ENCODE measurements around the gene RYR2.

RYR2 gene

DNA sequence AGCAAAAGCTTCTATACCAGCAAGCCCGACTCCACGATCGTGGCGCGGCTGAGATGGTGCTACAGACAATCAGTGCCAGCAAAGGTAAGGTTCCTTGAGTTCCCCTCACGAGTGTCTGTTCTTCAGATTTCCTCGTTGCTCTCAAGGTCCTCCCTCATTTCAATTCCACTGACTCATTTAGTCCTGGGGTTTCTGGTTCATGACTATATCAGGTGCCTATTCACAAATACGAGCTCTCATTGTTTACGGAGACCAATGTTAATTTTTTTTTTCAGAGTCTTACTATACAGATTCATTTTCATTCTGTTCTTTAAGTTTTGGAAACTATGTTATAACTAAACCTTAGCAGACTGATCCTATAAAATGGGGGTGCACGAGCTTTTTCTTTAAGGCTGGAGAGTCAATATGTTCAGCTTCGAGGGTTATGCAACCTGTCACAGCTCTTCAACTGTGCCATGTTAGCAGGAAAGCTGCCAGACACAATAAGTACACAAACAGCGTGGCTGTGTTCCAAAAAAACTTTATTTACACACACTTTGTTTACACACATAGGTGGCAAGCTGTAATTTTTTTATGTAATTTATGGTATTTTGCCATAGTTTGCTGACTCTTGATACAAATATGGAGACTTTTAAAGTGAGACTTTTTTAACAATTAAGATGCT lies 714.5 kb downstream of the RYR2 start:
- DNase-seq = no peak

DNA sequence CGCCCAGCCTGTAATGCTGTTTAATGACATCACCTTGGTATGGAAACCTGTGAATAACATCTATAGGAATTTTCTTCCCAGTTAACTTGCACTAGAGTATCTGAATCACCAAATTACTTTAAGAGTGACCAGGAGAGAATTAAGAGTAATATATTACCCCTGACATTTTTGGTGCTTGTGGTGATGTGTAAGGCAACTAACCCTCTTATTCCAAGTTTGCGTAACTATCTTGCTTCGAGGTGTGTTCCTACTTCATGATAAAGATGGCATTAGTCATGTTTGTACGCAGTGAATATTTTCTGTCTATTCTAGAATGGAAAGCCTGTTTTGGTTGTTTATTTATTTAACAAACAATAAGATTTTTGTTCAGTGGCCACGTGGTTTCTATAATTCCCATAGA lies 717.4 kb downstream of the RYR2 start:
- no peak for DNase-seq

DNA sequence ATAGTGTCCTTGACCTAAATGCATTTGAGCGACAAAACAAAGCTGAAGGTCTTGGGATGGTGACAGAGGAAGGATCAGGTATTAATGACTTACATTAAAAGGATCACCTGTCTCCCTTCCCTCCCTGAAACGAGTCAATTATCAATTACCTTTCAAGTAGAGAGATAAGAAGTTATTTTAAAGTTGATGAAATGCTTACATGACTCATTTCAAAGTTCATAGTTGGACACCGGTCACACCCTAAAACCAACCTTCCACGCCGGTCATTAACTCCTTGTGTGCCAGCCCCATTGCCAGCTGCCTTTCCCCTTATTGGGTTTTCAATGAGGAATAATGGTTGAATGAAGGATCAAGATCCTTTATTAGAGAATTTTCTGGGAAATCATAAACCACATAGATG lies 719.0 kb downstream of the RYR2 start:
- DNase-seq = no peak

DNA sequence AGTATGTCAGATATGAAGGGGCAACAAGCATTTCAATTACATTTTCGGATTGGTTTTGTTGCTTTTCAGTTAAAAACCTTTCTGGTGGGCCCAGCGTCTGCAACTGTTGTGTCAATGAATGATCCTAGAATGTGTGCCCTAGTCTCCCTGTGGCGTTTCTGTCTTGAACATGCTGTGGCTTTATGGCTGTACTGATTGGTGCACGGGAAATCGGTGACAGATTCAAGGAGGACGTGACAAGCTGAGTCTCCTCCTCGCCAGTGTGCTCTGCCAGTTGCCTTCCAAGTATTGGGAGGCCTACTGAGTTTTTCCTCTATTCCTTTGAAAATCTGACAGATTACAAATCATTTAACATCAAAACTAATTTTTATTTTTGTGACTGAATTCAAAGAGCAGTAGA lies 721.2 kb downstream of the RYR2 start:
- DNase-seq = no peak

DNA sequence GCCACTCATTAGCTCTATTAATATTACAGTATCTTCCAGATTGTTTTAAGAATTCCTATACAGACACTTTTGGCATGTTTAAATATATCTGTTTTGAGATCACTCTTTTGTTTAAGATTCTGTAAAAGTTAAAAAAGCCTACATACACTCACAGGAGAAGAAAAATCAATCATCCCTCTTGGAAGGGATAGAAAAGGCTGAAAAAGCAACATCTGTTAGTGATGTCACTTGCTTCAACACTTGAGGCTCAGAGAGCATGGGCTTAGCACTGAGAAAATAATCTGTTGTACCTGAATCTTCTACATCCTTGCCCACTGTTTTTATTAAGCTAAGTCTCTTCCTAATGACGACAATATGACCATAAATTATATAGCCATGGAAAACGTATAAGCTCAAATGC lies 721.8 kb downstream of the RYR2 start:
- DNase-seq = no peak

DNA sequence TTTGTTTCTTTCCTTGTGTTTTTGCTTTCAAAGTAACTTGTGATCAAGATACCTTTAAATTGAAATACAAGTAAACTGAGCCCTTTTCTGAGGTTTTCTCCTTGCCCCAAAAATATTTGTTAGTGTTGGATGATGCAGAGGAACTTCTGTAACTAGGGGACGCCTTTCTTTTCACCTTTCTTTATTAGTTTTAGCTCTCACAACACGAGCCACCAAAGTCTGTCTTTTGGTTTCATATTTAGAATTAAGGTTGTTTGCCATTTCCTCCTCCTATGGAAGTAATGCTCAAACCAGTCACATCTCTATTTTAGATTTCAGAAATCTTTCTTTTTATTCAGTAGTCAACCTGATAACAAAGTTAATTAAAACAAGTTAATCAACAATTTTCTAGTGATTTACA lies 727.9 kb downstream of the RYR2 start:
- no peak for DNase-seq

DNA sequence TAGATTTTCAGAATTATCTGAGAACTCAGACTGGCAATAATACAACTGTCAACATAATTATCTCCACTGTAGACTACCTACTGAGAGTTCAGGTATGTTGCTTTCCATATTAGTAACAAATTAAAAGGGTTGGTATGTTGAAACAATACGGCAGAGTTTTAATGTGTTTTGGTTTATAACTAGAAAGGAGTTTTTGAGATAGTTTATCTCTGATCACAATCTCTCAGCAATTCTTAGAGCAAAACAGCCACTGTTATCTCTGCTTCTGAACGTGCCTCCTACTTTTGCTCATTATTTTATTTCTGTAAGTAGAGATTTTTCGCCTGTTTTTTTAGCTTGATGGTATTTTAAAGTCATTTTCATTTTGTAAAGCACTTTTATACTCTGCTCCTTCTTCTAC lies 730.0 kb downstream of the RYR2 start:
- no peak for DNase-seq

DNA sequence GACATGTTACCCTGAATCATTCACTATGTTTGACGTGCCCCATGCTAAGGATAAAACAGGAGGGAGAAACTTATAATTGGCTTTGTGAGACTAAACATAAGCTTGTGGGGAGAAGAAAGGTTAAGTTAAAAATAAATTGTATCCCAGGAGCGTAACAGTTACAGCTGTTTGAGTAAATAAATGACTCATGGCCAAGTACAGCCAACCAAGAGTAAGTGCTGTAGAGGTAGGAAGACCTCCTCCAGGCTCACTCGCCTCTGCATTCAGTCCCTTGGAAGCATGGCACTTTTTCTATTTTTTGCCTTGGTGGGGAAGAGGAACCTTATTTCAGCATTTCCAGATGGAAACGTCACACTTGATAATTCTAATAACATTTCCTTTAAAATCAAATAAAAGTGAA lies 732.3 kb downstream of the RYR2 start:
- no peak for DNase-seq

DNA sequence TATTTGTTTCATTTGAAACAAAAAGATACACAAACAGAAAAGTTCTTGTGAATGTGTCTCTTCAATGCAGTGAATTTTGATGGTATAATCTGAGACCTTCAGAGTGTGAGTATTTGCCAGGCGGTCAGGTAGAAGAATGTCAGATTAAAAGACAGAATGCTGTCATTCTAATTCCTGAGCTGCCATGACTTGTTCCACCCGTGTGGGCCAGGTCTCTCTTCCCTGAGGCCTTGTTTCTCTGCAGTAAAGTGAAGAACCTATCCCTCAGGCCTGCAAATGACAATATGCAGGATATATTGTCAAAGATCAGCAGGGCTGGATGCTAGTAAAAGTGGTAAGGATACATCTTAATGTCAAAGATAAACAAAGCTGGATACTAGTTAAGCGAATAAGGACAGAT lies 737.4 kb downstream of the RYR2 start:
- no peak for DNase-seq

DNA sequence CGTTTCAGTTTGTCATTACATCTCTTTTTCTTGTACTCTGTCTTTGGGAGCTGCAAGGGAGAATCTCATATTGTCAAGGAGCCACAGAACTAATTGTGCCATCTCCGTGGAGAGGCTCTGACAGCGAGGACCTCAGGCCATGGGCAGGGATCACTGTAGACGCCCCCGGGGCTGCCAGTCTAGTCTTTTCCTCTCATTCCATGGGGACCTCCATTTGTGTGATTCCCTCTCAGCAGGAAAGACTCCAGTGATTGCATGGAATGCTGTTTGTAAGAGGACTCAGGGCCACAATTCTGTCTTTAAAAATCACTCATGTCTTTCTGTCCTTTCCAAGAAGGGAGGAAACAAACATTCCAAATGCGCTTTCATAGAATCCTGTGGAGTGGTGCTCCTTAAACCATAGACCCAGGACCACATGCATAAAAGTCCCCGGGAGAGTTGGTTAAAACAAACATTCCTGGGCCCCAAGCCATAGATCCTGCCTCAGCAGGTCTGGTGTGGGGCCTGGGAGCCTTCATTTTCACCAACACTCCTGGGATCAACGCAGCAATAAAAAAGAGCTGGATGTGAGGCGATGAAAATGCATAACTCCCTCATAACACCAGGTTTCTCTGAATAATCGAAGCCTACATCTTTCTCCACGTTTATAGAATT lies 744.2 kb downstream of the RYR2 start:
- DNase-seq = no peak

DNA sequence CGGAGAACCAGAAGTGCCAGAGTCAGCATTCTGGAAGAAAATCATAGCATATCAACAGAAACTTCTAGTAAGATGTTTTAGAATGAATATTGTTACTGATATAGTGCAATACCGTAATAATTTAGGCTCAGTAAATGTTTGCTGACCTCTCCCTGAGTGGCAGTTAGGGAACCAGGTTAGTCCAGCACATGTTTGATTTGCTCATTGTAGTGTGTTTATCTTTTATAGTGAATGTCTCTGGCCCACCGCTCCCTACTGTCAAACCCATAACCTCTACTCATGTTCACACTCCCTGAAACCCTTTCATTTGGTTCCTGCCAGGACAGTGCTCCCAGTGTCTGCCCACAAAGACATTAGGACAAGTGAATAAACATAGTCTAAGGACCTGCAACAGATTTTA lies 746.1 kb downstream of the RYR2 start:
- DNase-seq = no peak

DNA sequence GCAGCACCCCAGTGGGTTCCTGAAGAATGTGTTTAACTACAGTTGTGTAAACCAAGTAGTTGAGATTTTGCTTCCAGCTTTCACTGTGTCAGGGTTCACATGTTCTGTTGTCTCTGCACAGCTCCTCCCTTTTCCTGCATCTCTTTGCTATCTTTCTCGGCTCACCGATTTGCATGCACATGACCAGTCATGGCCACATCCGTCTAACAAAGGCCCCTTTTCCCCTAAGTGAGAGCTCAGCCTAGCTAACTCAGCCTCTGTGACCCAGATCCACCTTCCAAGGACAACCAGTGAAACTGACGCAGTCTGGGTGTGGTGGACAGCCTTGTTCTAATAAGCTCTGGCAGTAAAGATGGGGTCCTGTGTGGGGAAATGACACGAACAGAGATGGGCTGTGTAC lies 747.6 kb downstream of the RYR2 start:
- DNase-seq = no peak

DNA sequence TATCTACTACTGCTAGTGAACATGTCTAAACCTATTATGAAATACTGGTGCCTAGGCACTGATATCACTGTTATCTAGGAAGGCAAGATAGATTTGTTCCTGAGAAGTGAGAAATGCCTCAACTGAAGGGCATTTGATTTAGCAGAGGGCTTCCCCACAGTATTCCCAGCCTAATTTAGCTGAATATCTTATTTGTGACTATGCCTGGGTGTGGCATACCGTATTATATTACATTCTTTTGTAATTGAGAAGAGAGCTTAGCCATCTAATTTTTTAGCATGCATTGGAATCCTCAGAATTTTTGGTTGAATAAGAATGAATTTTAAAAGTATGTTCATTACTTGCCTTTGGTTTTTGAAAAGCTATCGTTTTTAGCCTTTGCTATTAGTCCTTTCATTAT lies 749.6 kb downstream of the RYR2 start:
- no peak for DNase-seq

DNA sequence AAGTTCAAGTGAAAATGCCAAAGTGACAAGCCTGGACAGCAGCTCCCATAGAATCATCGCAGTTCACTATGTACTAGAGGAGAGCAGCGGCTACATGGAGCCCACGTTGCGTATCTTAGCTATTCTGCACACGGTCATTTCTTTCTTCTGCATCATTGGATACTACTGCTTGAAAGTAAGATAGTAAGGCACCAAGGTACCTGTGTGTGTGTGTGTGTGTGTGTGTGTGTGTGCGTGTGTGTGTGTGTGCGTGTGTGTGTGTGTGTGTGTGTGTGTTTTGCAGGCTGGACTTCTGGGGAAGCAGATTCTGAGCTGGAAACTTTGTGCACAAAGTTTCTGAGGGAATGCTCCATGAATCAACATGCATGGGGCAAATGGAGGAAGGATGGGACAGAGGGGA lies 750.2 kb downstream of the RYR2 start:
- no peak for DNase-seq

DNA sequence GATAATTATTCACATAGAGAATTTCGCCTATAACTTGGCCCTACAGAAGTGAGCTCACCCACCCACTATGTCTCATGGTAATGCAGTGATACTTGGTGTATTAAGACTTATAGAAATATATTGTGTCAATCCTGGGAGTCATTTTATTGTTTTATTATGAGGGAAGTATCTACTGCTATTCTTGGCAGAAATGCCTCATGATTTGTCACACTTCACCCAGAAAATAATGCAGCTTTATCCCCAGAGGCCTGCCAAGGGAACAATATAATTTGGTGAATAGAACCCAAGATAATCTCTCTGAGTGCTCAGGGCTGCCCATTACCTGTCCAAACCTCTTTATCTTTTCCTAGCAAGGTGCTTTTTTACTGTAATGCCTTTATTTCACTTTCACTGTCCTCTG lies 750.7 kb downstream of the RYR2 start:
- no peak for DNase-seq

DNA sequence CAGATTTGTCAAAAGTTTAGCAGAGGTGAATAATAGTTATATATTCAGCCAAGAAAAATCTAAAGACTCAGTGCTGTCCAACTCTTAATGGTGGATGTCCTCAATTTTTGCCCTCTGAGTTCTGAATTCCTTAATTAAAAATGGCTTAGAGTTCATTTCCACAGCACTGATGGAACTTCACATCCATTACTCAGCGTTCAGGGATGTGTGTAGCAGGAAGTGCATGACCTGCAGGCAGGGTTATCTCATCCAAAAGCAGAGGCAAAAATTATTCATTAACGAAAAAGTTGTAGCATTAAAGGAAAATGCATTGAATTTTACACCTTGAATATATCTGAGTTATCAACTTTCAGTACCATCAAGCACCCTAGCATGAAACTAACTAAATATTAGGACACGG lies 752.1 kb downstream of the RYR2 start:
- DNase-seq = no peak

DNA sequence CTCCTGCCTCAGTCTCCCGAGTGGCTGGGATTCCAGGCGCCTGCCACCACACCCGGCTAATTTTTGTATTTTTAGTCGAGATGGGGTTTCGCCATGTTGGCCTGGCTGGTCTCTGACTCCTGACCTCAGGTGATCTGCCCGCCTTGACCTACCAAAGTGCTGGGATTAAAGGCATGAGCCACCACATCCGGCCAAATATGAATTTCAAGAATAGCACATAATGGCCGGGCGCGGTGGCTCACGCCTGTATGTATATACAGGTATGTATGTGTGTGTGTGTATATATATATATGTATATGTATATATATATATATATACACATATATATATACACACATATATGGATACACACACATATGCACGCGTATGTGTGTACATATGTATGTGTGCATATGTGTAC lies 753.6 kb downstream of the RYR2 start:
- DNase-seq = no peak

DNA sequence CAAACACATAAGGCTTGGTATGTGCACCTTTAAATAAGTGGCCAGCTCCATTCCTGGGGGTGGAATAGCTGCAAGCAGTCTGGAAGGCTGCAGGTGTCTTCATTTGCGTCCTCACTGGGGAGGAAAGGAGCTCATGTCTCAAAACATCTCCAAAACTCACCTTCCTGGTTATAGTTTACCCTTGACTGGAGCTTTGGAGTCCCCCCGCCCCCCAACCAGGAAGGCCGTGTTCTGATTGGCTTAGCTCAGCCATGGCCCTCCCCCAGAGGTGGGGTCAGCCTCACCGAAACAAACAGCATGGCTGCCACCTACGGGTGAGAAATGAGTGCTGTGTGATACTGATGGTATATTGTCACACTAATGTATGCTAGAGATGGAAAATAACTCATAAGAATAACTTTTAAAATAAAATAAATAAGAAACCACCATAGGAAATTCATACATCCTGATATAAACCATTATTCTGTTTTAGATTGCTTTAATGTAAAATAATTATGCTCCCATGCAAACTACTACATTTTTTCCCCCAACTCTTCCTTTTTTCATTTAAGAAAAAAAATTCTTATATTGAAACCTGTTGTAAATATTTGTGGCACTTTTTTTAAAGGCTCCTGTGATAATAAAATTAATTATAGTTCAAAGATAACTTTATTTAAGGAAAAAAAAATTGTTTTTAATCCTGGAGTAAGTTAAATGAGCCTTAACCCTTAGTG lies 757.9 kb downstream of the RYR2 start:
- peak; percentile 33 to 36 for DNase-seq

DNA sequence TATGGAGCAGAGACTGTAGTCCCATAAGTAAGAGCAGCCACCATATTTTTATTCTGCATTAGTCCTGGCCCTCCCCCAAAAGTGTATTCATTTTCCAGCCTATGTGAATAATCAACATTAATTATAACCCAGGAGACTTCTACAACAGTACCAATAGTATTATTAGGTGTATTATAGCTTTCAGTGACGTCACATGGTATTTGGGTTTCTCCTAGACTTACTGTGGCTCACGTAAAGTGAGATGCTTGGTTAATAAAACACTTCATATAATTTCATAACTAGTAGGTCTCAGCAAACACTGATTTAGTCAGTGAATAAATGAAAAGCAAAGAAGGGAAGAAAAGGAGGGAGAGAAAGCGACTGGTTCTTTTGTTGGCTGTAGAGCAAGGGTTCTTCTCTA lies 762.5 kb downstream of the RYR2 start:
- DNase-seq = no peak

DNA sequence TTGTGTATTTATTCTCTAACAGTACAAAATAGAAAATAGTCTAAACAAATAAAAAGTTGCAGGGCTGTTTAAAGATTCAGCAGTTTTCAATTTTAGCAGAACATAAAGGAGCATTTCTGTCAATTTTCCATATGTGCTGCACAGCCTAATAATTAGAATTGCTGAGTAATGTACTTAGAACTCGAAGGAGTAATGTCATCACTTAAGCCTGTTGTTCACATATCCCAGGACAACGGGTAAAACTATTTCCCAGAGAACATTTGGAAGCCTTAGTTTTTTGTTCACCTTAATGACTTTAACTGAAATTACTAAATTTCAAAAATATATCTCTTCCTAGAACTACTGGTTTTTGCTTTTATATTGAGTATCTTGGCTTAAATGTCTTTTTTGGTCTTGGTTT lies 767.1 kb downstream of the RYR2 start:
- DNase-seq = no peak

DNA sequence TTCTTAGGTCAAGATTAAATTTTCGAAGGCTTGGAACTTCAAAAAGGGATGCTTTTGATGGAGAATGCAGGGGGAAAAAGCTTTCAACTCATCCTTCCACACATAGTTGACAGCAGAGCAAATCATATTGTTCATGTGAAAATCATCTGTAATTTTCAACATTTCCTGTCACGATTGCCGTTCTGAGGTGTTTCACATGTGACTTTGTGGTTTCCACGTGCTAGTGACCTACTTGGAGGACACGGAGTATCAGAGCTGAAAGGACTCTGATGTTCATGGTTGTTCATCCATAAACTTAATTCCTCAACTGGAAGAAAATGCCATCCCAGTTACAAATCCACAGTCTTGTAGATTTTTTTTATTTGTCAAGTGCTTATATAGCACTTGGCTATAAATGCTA lies 769.6 kb downstream of the RYR2 start:
- DNase-seq = no peak

DNA sequence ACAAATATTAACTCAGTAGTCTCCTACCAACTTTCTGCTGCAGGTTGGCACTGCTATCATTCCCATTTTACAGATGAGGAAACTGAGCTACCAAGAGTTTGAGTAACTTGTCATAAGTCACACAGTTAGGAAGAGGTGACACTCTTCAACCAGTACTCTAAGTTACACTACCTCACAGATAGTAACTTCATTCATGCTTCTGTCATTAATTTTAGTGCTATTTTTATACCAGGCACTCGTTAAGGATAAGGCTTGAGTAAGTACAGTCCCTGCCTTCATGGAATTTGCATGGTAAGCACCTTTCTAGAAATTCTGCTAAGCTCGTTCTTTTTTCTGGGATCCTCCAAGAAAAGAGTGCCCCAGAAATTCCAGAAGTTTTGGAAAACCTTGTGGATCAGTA lies 770.1 kb downstream of the RYR2 start:
- no peak for DNase-seq

DNA sequence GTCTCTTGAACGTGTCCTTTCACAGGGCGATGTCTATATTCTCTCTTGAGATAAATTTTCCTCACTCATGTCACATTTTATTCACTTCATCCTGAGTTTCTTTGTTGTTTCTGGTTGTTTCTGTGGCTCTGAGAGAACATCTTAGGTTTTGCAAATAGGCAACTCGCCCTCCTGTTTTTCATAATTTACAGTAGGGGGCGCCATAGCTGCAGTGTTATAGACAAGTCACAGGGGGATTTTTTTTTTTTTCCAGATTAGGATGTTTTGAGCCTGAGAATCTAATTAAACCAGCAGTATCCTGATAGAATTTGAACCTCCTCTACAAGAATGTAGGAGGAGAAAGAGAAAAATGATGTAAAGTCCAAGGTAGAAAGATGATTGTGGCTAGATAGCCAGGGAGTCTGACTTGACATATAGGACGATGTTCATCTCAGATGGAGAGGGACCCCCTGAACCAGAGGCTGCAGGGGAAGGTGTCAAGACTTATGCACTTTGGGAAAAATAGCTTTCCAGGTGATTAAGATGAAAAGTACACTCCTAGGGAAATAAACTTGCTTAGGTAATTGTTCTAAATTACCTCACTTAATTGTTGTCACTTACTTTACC lies 772.4 kb downstream of the RYR2 start:
- no peak for DNase-seq

DNA sequence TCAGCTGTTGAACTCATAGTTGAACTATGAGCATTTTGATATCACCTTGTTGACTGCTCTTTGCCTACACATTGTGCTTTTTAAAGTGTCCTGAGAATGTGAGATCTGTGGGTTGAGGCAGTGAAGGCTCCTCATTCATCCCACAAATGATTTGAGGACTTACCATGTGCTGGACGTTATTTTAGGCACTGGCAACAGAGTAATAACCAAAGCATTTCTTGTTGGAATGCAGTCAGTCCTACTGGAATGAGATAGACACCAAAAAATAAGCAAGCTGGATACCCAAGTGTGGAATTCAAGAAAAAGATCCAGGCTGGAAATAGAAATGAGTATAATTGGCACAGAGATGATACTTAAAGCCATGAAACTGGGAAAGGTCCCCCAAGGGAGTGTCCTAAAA lies 775.3 kb downstream of the RYR2 start:
- DNase-seq = no peak

Data from activated T-cell treated with anti-CD3 and anti-CD28 coated beads, Interleukin-2, amount 50 U/mL, for 48 hours (primary cell).